Measurements from ENCODE around the gene COBL. TPM values are rescaled to one million over a fixed set of nuclear protein-coding genes. Genes with fewer than 3 reads are reported as not detected.

The COBL gene
- total RNA-seq, 1 experiment from 2014 or later = 52.3 TPM

DNA sequence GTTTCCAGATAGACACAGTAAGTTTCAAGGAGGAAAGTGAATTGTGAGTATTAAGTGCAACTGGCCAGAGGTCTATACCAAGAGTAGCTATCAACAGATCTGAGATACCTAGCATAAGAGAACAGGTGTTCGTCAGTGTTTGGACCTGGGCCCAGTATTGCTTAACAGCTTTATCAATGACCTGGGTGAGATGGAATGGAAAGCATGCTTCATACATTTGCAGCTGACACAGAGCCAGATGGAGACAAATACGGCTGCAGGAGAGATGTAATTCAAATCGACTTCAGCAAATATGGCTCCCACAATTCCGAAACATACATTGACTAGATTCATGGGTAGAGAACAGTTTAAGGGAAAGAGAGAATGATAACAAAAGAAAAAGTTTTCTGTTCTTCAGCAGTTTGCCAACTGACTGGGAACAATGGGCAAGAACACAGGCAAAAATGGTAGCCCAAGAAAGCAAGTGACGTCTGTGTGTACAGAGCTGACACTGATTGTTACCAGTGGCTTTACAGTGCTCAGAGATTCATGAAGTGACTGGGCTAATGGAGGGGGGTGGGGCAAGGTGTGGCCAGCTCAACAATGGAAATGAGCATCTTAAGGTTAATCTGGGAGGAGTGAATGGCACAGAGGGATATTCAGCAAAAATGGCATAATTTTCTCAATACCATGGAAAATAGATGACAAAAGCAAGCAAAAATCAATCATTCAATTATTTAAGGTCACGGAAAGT lies 28.0 kb upstream of the COBL start:
- H3T11ph ChIP-seq (ENCODE audit: low read length) = no peak overlapping the region
- no peak overlapping the region for H3K27ac Mint-ChIP-seq

More for the DNA sequence above, 28.0 kb upstream of the COBL start:
- Histone ChIP-seq H3K4me2 (ENCODE audit: insufficient read depth, insufficient read length, low read length) (no peak overlapping the region), H3K23me2 (ENCODE audit: insufficient read length, low read depth, low read length, poor library complexity, severe bottlenecking) (no peaks in the 10 kb centered on the region), H2BK120ac (ENCODE audit: low read depth, low read length, poor library complexity, severe bottlenecking) (no peak overlapping the region), H2BK15ac (ENCODE audit: low read depth, low read length) (no peak overlapping the region), H3K9me3 (ENCODE audit: control insufficient read depth, low read depth, low read length) (no peaks in the 10 kb centered on the region), H3K18ac (ENCODE audit: insufficient read length, low read depth, low read length) (no peak overlapping the region), H2AFZ (ENCODE audit: low read length) (no peak overlapping the region), H3K4me1 (ENCODE audit: insufficient read depth, low read length) (peaks cover 3% of the 10 kb centered on the region; the same call in 1 of the 2 replicates), H3K27me3 (ENCODE audit: insufficient read depth, low read length) (no peaks in the 10 kb centered on the region), H3K4ac (ENCODE audit: low read depth, low read length) (no peak overlapping the region), H4K91ac (ENCODE audit: insufficient read length, low read depth, low read length) (no peak overlapping the region), H3K23ac (ENCODE audit: insufficient read length, low read depth, low read length) (no peak overlapping the region), H2BK5ac (ENCODE audit: insufficient read length, low read length) (no peak overlapping the region), H3K79me2 (ENCODE audit: insufficient read depth, low read length) (no peaks in the 10 kb centered on the region), H4K20me1 (ENCODE audit: control insufficient read depth, insufficient read depth, insufficient read length) (no peaks in the 10 kb centered on the region), H2BK20ac (ENCODE audit: low read depth, low read length, poor library complexity, severe bottlenecking) (no peak overlapping the region), H3K79me1 (ENCODE audit: insufficient read depth, low read depth, low read length, poor library complexity, severe bottlenecking) (no peaks in the 10 kb centered on the region), H3K56ac (ENCODE audit: insufficient read length, low read depth, low read length) (no peak overlapping the region), H3K14ac (ENCODE audit: insufficient read depth, low read length) (no peak overlapping the region), H2BK12ac (ENCODE audit: insufficient read length, low read depth, low read length) (no peak overlapping the region), H3K27ac (ENCODE audit: insufficient read length, low read depth, low read length) (no peak overlapping the region), H3K9ac (ENCODE audit: extremely low read depth, insufficient read length, low read length) (no peak overlapping the region), H2AK5ac (ENCODE audit: insufficient read length, low read length) (no peak overlapping the region), H4K5ac (ENCODE audit: insufficient read length, low read depth, low read length) (no peak overlapping the region), H4K8ac (replicated peaks; ENCODE audit: insufficient read length, low read depth, low read length) (no peak overlapping the region)
- no peak overlapping the region; a peak in 1 of 5 replicates for H3K4me3 Mint-ChIP-seq
- WGBS (ENCODE audit: extremely low coverage, insufficient read length, low lambda C conversion rate) = no CpG with 5 or more reads among the region's 6 CpGs
- no peaks in the 10 kb centered on the region for H3K27me3 Mint-ChIP-seq (ENCODE audit: low read depth)
- peaks cover 15 to 20% of the 10 kb centered on the region in 2 experiments for H3K4me1 Mint-ChIP-seq
- no peaks in the 10 kb centered on the region for H3K36me3 Mint-ChIP-seq (ENCODE audit: insufficient read depth in 1 of 3, low read depth in 3 of 3)
- TF ChIP-seq, protein P1, sequence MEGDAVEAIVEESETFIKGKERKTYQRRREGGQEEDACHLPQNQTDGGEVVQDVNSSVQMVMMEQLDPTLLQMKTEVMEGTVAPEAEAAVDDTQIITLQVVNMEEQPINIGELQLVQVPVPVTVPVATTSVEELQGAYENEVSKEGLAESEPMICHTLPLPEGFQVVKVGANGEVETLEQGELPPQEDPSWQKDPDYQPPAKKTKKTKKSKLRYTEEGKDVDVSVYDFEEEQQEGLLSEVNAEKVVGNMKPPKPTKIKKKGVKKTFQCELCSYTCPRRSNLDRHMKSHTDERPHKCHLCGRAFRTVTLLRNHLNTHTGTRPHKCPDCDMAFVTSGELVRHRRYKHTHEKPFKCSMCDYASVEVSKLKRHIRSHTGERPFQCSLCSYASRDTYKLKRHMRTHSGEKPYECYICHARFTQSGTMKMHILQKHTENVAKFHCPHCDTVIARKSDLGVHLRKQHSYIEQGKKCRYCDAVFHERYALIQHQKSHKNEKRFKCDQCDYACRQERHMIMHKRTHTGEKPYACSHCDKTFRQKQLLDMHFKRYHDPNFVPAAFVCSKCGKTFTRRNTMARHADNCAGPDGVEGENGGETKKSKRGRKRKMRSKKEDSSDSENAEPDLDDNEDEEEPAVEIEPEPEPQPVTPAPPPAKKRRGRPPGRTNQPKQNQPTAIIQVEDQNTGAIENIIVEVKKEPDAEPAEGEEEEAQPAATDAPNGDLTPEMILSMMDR (conservative IDR thresholded peaks at IDR 0.05) = no peak
- DNase-seq = no peak
- peaks cover 0 to 3% of the 10 kb centered on the region in 2 experiments; a peak in 2 of 5 replicates for H3K9me3 Mint-ChIP-seq

All from H9 (cell line).